NCI-H1105 (cell line): Measurements from ENCODE around the gene GFY.

Experiments
- DNase-seq: peaks from one replicate; lab custom pipeline; 2025; lab: John Stamatoyannopoulos, UW

The GFY gene

GRCh38 chr19:49408816-49409440, 16.3 kb upstream of the GFY start:
- DNase-seq: no peak

- DNase-seq: no peak
Observed at GRCh38 chr19:49409441-49410029, 15.7 kb upstream of the GFY start.

GRCh38 chr19:49411681-49412326, 13.4 kb upstream of the GFY start:
- DNase-seq: no peak

GRCh38 chr19:49413348-49413747, 11.8 kb upstream of the GFY start:
- DNase-seq: no peak

- no peak for DNase-seq
Observed at GRCh38 chr19:49414256-49414655, 10.9 kb upstream of the GFY start.

GRCh38 chr19:49415102-49415809, 9.9 kb upstream of the GFY start:
- DNase-seq: no peak

GRCh38 chr19:49415810-49416200, 9.4 kb upstream of the GFY start:
- DNase-seq: no peak

GRCh38 chr19:49417088-49417487, 8.1 kb upstream of the GFY start:
- no peak for DNase-seq

GRCh38 chr19:49418511-49418910, 6.7 kb upstream of the GFY start:
- no peak for DNase-seq

GRCh38 chr19:49419173-49419572, 6.0 kb upstream of the GFY start:
- no peak for DNase-seq

- no peak for DNase-seq
Observed at GRCh38 chr19:49420227-49420626, 5.0 kb upstream of the GFY start.

GRCh38 chr19:49421039-49421877, 3.9 kb upstream of the GFY start:
- DNase-seq: peak; percentile 96

GRCh38 chr19:49421878-49422202, 3.3 kb upstream of the GFY start:
- DNase-seq: no peak

- DNase-seq: peak; percentile 17
Observed at GRCh38 chr19:49422407-49423070, 2.6 kb upstream of the GFY start.

GRCh38 chr19:49423071-49423984, 1.9 kb upstream of the GFY start, which contains the start of gene PTH2:
Gene PTH2 (minus strand): TSS chr19:49423441. CDS start chr19:49423339, 102 bp downstream.
- DNase-seq: no peak

GRCh38 chr19:49423985-49424303, 1.2 kb upstream of the GFY start:
- no peak for DNase-seq

GRCh38 chr19:49425922-49426592, 869 bp downstream of the GFY start:
- DNase-seq: no peak

GRCh38 chr19:49427339-49427738, 2.2 kb downstream of the GFY start:
- no peak for DNase-seq

- no peak for DNase-seq
Observed at GRCh38 chr19:49427855-49428546, 2.8 kb downstream of the GFY start.
